ENCODE results near the gene TRIM59.

TRIM59 gene, protein sequence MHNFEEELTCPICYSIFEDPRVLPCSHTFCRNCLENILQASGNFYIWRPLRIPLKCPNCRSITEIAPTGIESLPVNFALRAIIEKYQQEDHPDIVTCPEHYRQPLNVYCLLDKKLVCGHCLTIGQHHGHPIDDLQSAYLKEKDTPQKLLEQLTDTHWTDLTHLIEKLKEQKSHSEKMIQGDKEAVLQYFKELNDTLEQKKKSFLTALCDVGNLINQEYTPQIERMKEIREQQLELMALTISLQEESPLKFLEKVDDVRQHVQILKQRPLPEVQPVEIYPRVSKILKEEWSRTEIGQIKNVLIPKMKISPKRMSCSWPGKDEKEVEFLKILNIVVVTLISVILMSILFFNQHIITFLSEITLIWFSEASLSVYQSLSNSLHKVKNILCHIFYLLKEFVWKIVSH

DNA sequence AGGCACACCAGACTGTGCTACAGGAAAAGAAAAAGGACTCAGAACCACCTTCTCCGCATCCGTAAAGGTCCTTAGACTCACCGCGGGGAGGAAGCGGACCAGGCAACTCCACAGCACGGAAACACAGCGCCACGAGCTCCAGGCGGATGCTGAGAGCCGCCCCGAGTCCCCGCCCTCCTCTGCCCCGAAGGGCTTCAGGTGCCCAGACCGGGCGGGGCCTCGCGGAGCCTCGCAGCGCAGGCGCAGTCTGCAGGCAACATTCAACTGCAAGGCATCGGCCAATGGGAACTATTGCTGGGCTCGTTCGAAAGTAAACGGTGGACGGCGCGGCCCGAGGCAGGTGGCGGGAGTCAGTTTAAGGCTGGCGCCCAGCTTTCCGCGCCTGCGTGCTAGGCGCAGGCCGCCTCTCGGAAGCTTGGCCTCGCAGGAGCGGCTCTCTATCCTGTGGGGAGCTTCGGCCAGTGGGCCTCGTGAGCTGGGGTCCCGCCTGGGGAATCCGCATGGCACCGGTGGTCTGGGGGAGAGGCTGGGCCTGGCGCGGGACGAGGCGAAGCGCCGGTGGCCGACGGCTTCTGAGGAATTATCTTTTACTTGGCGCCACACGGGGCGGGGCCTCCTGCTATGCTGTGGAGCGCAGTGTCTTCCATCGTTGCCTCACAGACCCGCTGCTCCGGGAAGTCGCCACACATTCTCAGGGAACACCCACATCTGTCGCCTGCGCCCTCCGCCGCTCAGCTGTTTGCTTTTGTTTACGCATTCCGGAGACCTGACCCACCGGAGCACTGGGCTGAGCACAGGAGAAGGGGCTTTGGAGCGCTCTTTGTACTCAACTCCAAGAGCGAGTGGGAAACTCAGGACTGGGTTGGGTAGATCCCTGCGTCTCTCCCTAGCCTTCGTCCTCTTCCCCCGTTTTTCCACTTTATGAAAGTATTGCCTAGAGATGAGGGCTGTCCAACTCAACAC, at the start of gene TRIM59:
Gene TRIM59 (minus strand): TSS at position 151 of the 963 bp plus-strand sequence. CDS start 10,603 bp downstream, outside the sequence.
- DNase-seq, result peak; percentile 94

DNA sequence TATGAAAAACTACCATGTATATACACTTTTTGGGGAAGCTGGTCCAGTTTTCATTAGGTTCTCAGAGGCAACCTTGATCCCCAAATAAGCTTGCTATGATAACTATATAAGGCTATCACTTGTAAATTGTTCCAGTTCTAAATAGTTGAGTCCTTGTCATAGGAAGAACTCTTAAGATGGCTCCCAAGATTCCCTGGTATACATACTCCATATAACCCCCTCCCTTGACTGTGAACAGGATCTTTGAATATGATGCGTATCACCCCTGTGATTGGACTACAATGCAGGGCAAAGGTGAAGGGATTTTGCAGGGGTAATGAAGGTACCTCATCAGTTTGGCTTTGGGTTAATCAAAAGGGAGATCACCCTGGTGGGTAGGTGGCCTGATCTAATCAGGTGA, 48.6 kb upstream of the TRIM59 start:
- no peak for DNase-seq

DNA sequence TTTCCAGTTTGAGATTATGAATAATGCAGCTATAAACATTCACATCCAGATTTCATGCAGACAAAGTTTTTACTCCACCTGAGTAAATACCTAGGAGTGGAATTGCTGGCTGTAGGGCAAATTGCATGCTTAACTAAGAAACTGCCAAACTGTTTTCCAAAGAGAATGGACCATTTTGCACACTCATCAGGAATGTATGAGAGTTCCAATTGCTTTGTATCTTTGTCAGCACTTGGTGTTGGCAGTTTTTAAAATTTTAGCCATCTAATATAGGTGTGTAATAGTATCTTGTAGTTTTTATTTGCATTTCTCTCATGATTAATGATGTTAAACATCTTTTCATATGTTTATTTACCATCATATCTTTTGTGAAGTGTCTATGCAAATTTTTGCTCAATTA, 40.6 kb upstream of the TRIM59 start:
- DNase-seq, result no peak

DNA sequence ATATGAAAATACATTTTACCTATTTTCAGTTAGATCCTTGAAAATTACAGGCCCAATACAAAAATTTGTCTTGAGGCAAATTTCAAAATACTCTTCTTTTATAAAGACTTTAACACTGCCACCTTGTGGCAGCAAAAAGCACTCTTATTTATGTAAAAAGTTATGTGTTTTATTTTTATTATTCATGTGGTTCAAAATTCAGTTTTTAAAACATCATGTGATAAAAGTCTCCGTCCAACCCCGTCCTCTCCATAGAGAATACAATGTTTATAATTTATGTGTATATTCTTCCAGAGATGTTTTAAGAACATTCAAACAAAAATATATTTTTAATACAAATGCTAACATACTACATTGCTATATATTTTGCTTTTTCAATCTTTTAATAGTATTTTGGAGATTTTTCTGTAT, 36.9 kb upstream of the TRIM59 start:
- peak; percentile 51 for DNase-seq

- no peak for DNase-seq
These were observed 33.2 kb upstream of the TRIM59 start for GRCh38 chr3:160482796-160483195.

DNA sequence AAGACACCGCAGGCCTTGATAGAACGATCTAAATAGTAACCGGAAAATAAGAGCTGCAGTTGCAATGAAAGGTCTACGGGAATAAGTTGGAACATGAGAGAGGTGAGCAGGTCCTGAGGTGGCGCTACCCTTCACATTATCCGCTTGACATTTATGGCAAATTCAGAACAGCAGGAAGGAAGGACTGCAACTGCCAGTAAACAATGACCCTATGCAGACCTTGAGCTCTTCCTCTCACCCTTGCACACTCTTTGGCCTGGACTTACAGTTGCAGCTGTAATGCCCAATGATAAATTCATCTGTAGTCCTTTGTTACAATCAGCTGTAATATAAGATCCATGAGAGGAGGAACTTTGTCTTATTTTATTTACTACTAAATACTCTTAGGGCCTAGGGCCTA, 32.3 kb upstream of the TRIM59 start:
- DNase-seq, result no peak

DNA sequence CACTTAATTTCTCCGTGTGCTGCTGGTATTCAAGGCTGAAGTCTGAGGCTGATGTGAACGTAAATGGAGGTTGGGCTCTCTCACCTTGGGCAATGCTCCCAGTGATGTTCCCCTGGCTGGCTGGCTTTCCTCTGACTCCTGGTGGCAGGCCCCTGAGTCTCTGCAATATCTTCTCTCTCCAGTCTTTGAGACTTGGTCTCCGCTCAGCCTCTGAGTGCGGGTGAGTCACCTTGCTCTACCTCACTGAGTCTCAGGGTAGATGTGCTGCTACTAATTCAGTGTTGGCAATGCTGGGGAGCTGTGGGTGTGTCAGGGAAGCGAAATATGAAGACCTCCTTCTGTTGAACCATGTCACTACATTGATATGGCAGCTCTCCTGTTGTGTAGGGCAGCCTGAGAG, 31.3 kb upstream of the TRIM59 start:
- DNase-seq, result no peak

DNA sequence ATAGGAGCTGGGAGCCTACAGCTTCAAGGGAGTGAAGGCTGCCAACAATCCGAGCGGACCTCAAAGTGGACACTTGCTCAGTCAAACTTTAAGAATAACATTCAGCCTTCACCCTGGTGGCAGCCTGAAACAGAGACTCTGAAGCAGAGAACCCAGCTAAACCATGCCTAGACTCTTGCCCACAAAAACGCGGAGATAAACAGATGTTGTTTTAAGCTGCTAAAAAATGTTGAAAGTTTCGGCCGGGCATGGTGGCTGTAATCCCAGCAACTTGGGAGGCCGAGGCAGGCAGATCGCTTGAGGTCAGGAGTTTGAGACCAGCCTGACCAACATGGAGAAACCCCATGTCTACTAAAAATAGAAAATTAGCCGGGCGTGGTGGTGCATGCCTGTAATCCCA, 29.8 kb upstream of the TRIM59 start:
- DNase-seq, result no peak

DNA sequence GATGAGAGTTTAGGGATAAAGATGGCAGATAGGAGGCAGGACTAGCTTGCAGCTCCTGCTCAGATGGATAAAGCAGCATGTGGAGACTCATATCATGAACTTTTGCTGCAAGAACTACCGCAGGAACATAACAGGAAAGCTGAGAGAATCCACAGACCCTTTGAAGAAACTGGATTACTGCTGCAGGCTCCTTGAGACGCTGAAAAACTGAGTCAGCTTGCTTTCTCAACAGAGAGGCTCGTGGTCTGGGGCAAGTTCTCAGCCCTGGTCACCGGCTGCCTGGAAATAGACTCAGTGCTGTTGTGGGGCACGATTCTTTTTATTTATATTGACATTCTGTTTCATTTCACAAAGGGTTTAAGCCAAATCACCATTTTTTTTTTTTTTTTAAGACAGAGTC, 28.8 kb upstream of the TRIM59 start:
- DNase-seq, result peak; percentile 11

DNA sequence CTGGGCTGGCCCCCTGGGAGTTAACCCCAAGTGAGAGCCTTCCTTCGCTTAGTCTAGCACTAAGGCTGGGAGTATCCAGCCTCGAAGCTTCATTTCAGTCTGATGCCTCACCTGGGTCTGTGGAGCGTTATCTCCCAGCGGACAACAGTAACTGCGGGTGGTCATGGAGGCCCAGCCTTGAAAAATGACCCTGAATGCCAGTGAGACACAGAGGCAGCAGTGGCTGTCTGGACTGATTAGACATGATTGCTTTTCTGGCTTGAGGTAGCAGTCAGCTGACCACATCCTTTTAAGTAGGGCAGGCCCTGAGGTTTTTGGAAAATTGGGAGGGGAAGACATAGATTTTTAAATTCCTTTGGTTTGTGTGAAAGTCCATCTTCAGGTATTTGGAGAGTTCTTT, 28.2 kb upstream of the TRIM59 start:
- DNase-seq, result no peak

GRCh38 chr3:160475884-160476283, 26.3 kb upstream of the TRIM59 start:
- no peak for DNase-seq

- DNase-seq, result no peak
These were observed 25.6 kb upstream of the TRIM59 start for GRCh38 chr3:160475153-160475552.

DNA sequence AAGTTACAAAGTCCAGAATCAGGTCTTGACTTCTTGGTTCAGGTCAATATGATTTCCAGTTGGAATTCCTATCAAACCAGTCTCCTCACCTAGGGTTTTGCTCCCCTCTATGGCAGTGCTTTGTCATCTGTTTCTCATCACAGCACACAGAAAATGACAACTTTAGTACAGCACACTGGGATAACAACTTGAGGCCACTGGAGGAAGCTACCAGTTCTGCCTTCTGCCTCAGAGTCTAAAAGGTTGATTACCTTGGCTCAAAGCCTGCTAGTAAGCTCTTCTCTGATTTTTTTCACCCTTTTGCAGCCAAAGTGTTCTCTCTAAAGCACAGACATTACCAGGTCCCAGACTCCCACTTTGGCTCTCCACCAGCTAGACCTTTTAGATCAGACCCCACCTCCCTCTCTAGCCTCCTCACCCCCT, 24.8 kb upstream of the TRIM59 start:
- DNase-seq, result no peak

DNA sequence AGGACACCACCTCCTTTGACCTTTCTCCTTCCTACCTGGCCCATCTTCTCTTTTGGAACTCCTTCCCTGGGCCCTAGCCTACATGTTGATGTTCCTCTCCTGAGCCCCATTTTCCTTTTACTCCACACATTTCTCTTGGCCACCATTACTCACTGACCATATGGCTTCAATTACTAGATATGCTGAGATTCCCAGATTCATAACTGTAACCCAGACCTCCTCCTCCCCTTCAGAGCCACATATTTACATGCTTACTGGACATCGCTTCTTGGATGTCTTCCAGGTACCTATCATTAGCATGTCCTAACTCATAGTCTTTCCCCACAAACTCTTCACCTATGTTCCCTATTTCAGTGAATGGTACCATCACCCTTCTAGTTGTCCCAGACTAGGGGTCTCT, 24.4 kb upstream of the TRIM59 start:
- no peak for DNase-seq

GRCh38 chr3:160473221-160473620, 23.6 kb upstream of the TRIM59 start:
- DNase-seq, result no peak

- no peak for DNase-seq
These were observed 22.8 kb upstream of the TRIM59 start for GRCh38 chr3:160472344-160472743.

DNA sequence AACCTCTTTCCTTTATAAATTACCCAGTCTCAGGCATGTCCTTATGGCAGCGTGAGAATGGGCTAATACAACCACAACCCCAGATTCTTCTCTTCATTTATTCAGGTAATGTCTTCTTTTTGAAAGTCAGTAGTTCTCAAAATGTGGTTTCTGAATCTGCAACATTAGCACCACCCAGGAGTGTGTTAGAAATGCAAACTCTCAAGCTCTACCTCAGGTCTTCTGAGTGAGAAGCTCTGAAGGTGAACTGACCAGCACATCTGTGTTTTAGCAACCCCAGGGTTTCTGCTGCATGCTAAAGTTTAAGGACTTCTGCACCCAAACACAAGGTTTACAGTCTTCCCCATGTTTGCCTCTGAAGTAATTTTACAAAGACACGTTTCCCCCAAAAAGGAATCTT, 22.3 kb upstream of the TRIM59 start:
- no peak for DNase-seq

DNA sequence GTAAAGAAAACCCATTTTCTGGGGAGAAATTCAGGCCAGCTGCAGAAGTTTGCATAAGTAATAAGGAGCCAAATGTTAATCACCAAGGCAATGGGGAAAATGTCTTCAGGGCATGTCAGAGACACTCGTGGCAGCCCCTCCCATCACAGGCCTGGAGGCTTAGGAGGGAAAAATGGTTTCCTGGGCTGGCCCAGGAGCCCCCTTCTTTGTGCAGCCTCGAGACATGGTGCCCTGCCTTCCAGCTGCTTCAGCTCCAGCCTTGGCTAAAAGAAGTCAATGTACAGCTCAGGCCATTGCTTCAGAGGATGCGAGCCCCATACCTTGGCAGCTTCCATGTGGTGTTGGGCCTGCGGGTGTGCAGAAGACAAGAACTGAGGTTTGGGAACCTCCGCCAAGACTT, 20.6 kb upstream of the TRIM59 start:
- DNase-seq, result no peak

DNA sequence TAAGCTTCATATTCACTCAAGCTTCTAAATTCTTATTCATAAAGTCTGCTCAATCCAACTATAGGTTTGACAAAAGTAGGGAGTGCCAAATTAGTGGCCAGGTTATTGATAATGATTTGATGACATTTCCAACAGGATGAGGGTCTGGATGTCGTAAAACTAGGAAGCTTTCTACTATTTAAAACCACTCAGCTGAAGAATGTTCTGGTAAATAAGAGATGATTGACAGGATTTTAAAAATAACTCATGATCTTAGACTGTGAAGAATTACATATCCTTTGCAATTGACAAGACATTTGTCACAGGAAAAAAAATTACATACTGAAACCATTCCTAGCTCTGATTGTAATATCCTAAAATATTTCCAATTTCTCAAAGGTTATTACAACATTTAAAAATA, 15.4 kb upstream of the TRIM59 start:
- no peak for DNase-seq

DNA sequence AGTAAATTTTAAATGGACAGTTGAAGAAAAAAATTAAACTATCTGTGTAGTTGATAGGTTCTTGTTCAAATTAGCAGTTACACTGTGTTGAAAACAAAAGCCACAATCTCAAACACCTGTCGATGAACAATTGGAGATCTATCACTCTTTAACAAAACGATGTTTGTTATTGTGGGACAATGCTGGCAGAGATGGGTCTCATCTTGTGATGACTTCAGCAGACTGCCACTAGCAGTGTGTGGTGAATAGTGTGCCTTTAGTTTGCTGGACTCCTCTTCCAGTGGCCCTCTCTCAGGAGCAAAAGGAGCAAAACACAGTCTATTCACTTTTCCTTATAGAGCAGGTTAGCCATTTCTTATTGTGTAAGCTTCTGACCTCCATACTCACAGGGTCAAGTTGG, 14.7 kb upstream of the TRIM59 start:
- no peak for DNase-seq

- DNase-seq, result no peak
These were observed 10.4 kb upstream of the TRIM59 start for GRCh38 chr3:160460033-160460432.

- DNase-seq, result no peak
These were observed 9.9 kb upstream of the TRIM59 start for GRCh38 chr3:160459450-160459970.

DNA sequence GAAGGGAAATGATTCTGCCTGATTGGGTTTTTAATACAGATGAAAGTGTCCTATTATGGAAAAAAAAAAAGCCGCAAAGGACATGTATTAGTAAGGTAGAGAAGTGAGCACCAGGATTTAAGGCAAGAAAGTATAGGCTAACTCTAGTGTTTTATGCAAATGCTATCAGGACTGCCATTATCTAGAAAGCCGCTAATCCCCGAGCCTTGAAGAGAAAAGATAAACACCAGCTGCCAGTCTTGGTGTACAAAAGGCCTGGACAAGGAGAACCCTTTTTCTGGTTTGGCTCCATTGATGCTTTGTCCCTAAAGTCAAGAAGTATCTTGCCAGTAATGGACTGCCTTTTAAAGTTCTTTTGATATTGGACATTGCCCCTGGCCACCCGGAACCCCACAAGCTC, 8.6 kb upstream of the TRIM59 start:
- no peak for DNase-seq

- no peak for DNase-seq
These were observed 6.3 kb upstream of the TRIM59 start for GRCh38 chr3:160455846-160456245.
